Choroid plexus epithelial cell (primary cell): ENCODE results near the gene SHROOM2.

Experiments
- DNase-seq: peaks from one replicate; pipeline ENCODE4 v3.0.0-alpha.2; 2010; ENCODE audit warnings: low read depth
- H3K4me3 ChIP-seq: 2 replicates; pipeline ENCODE4 v1.5.1; 2011; ENCODE audit warnings: low read depth, mild to moderate bottlenecking, control low read depth, low read length, moderate library complexity
- CTCF ChIP-seq: conservative IDR thresholded peaks from 2 replicates; pipeline ENCODE4 v1.5.1; 2011; ENCODE audit warnings: low read depth, mild to moderate bottlenecking, control low read depth, inconsistent platforms, low read length, moderate library complexity

The SHROOM2 gene

DNA sequence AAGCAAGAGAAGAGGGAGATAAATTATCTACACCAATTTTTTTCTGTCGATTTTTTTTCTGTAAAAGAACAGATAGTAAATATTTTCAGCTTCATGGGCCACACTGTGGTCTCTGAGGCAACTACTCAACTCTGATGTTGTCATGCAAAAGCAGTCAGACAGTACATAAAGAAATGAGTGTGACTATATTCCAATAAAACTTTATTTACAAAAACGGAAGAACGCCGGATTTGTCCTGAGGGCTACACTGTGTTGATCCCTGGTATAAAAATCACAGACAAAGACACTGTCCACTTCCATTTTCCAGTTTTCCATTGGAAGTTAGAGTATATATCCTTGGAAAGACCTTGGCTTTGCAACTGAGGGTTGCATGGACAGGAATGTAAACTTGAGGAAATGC, 38.6 kb upstream of the SHROOM2 start:
- no peak overlapping the region for H3K4me3 ChIP-seq
- no peak for DNase-seq
- TF ChIP-seq CTCF, result no peak

- DNase-seq, result no peak
- TF ChIP-seq CTCF, result no peak
- H3K4me3 ChIP-seq, result no peak overlapping the region
Measured at GRCh38 chrX:9749146-9749692, 37.0 kb upstream of the SHROOM2 start.

GRCh38 chrX:9757366-9757765, 28.9 kb upstream of the SHROOM2 start:
- DNase-seq, result peak; percentile 30
- no peak for TF ChIP-seq CTCF
- H3K4me3 ChIP-seq, result no peak overlapping the region

DNA sequence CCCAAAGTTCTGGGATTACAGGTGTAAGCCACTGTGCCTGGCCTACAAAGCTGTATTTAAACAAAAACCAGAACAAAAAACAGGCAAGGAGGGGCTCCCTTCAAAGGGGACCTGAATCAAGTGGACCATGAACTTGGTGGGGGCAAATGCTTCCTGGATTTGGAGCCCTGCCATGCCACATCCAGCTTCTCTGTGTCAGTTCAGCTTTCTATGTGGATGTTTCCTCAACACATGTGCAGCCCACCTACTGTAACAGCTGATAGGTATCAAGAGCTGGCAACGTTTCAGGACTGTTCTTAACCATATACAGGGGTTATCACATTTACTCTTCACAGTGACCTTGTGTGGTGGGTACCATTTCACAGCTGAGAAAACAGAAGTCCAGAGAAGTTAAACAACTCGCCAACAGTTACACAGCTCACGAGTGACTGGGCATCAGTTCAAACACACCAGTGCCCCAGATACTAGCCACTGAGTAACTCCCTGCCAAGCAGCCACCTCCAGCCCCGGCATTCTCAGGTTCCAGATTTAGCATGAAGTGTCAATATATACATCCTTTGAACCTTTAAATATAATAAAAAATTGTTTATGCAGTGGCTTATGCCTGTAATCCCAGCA, 28.1 kb upstream of the SHROOM2 start:
- DNase-seq, result no peak
- TF ChIP-seq CTCF, result no peak
- no peak overlapping the region for H3K4me3 ChIP-seq

DNA sequence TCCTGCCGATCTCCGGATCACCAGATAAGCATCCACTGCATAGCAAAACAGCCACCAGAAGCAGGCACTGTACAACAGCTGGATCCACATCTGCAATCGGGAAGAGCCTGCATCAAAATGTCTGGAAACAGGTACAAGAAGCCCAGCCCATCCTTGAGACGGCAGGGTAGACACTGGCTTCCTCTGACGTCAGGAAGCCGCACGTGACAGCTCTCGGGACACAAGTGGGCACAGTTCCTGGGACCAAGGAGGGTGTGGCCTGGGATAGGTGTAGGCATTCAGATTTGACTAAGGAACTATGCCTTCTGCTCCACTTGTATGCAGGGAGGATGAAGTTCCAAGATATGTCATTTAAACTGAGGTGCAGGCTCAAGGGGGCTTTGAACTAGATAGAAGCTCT, 26.9 kb upstream of the SHROOM2 start:
- H3K4me3 ChIP-seq, result no peak overlapping the region
- no peak for DNase-seq
- no peak for TF ChIP-seq CTCF

DNA sequence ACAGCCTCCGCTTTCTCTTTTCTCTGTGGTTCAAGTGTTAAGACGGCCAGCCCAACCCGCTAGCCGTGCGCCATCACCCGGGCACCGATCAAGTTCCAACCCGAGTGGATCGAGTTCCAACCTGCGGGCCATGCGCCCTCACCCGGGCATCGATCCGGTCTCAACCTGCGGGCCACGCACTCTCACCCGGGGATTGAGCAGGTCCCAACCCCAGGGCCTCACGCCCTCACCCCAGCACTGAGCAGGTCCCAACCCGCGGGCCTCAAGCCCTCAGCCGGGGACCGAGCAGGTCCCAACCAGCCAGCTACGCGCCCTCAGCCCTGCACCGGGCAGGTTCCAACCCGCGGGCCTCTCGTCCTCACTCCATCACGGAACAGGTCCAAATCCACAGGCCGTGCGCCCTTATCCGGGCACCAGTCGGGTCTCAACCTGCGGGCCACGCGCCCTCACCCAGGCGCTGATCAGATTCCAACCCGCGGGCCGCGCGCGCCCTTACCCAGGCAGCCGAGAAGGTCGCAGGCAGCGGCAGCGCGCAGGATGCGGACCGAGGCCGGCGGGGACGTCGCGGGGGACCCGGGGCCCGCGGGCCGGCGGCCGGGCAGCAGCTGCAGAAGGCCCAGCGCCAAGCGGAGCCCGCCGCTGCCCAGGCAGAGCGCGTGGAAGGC, 21.0 kb upstream of the SHROOM2 start:
- H3K4me3 ChIP-seq, result peak overlapping the region; percentile 22
- TF ChIP-seq CTCF, result no peak
- no peak for DNase-seq

DNA sequence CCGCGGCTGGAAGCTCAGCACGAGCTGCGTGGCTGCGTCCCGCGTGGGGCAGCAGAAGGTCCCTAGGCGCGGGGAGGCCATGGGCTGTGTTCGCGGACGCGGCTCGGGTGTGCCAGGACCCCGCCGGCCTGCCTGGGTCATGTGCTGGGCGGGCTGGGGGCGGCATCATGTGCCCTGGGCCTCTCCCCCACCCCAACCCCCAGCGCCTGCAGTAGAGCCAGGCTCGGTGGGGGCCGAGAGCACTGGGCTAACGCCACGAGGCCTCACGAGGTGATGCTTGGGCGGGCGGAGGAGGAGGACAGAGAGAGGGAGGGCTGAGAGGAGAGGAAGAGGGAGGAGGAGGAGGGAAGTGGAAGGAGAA, 20.5 kb upstream of the SHROOM2 start, which contains the start of gene GPR143:
Gene GPR143 (minus strand): TSS at position 111 of the 361 bp plus-strand sequence. CDS start 30 bp downstream, at position 81.
- no peak for DNase-seq
- no peak for TF ChIP-seq CTCF
- H3K4me3 ChIP-seq, result peak within 1 kb of the TSS; percentile 22
